NCI-H1048 (cell line): ENCODE results near the gene CD81.

Experiments
- DNase-seq: peaks from one replicate; lab custom pipeline; 2025; lab: John Stamatoyannopoulos, UW

CD81 gene

GRCh38 chr11:2436521-2437031, 59.5 kb downstream of the CD81 start:
- no peak for DNase-seq

GRCh38 chr11:2437516-2437915, 60.4 kb downstream of the CD81 start:
- no peak for DNase-seq

GRCh38 chr11:2439820-2440219, 62.7 kb downstream of the CD81 start:
- DNase-seq, result no peak

GRCh38 chr11:2440646-2441045, 63.5 kb downstream of the CD81 start:
- no peak for DNase-seq

GRCh38 chr11:2441171-2441570, 64.1 kb downstream of the CD81 start:
- DNase-seq, result no peak

- no peak for DNase-seq
These were observed 65.5 kb downstream of the CD81 start for GRCh38 chr11:2442589-2442988.

- DNase-seq, result no peak
These were observed 66.3 kb downstream of the CD81 start for GRCh38 chr11:2443406-2443805.

GRCh38 chr11:2443881-2444820, 67.0 kb downstream of the CD81 start, which contains the start of gene TRPM5:
TRPM5 (minus strand) TSS chr11:2444514; CDS start chr11:2423036, 21,478 bp downstream.
- DNase-seq, result no peak

- no peak for DNase-seq
These were observed 68.0 kb downstream of the CD81 start, which contains the start of gene KCNQ1 for GRCh38 chr11:2444821-2445745. KCNQ1 (plus strand) TSS chr11:2445008; CDS start chr11:2445099, 91 bp downstream.

- no peak for DNase-seq
These were observed 68.8 kb downstream of the CD81 start for GRCh38 chr11:2445746-2446551.

- DNase-seq, result no peak
These were observed 69.6 kb downstream of the CD81 start for GRCh38 chr11:2446590-2447252.
